ENCODE data around the gene CLCN3.

Gene CLCN3

DNA sequence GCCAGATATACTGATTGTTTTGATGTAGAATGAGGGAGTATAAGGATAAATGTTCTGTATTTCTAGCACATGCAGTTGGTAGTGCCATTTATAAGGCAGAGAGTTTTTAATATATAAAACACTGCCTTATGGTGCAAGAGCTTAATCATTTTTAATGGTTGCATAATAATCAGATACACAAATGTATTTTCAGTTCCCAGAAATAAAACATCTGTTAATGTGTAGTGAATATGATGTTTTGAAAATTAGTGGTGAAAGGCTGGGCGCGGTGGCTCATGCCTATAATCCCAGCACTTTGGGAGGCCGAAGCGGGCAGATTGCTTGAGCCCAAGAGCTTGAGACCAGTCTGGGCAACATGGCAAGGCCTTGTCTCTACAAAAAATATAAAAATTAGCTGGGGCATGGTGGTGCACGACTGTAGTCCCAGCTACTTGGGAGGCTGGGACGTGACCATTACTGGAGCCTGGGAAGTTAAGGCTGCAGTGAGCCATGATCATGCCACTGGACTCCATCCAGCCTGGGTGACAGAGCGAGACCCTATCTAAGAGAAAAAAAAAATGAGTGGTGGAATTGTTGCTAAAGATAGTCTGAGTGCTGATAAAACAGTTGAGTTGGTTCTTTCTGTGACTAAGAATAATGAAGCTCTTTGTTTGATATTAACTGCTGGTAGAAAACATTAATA, 29.3 kb downstream of the CLCN3 start:
- Histone ChIP-seq H3K36me3 (ENCODE audit: insufficient read depth, low read length) (peaks cover 50% of the 10 kb centered on the region), H3K4me2 (ENCODE audit: low read length) (no peak overlapping the region), H3K9me3 (ENCODE audit: low read length) (0 out of 2 replicates have a peak, but pooled peaks cover 2% of the 10 kb centered on the region), H3F3A (ENCODE audit: insufficient read depth, low read length) (no peaks in the 10 kb centered on the region), H3K79me2 (ENCODE audit: insufficient read depth, low read length) (peaks cover 25% of the 10 kb centered on the region), H3K4me1 (ENCODE audit: insufficient read depth, low read length, severe bottlenecking) (no peaks in the 10 kb centered on the region), H4K20me1 (ENCODE audit: insufficient read depth, low read length) (no peaks in the 10 kb centered on the region), H2AFZ (ENCODE audit: low read length) (no peak overlapping the region), H3K9ac (ENCODE audit: low read length) (no peak overlapping the region), H3K4me3 (ENCODE audit: low read depth, low read length, poor library complexity, severe bottlenecking) (no peak overlapping the region), H3K9me2 (ENCODE audit: low read depth, low read length) (no peaks in the 10 kb centered on the region), H3K27me3 (ENCODE audit: insufficient read depth, low read length) (no peaks in the 10 kb centered on the region), H3K27ac (ENCODE audit: low read depth, low read length, poor library complexity, severe bottlenecking) (no peak overlapping the region)
- TF ChIP-seq, protein P1, sequence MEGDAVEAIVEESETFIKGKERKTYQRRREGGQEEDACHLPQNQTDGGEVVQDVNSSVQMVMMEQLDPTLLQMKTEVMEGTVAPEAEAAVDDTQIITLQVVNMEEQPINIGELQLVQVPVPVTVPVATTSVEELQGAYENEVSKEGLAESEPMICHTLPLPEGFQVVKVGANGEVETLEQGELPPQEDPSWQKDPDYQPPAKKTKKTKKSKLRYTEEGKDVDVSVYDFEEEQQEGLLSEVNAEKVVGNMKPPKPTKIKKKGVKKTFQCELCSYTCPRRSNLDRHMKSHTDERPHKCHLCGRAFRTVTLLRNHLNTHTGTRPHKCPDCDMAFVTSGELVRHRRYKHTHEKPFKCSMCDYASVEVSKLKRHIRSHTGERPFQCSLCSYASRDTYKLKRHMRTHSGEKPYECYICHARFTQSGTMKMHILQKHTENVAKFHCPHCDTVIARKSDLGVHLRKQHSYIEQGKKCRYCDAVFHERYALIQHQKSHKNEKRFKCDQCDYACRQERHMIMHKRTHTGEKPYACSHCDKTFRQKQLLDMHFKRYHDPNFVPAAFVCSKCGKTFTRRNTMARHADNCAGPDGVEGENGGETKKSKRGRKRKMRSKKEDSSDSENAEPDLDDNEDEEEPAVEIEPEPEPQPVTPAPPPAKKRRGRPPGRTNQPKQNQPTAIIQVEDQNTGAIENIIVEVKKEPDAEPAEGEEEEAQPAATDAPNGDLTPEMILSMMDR (IDR thresholded peaks at IDR 0.05; ENCODE audit: low read length): no peak
- TF ChIP-seq EZH2 (IDR thresholded peaks at IDR 0.05; ENCODE audit: borderline replicate concordance, low read length): no peak

DNA sequence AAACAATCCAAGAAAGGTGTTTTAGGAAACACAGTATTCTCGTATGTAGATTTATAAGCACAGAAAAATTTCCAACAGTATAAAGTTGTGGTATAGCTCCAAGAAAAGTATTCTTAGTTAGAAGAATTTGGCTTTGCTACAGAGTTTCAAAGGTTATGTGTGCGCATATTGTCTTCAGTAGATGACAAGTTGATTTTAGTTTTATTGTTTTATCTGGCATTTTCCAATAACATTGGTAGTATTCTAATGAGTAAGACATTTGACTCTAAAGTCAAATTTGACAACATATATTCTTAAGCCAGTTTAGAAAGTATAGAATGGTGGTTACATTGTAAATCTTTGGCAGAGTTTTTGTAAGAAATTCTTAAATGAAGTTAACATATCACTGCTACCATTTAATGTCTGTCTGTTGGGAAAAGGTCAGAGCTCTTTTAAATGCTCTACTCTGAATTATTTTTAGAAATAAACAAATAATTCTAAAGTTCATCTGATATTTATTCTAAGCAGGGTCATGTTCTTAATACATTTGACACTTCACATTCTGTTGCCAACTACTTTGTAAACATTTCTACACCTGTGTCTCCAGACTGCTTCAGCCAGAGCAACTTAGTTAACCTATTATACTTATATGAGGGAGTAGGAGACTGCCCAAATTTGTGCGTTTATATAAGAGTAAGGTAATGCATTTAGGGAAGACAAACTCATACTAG, 30.0 kb downstream of the CLCN3 start:
- Histone ChIP-seq H3K36me3 (ENCODE audit: insufficient read depth, low read length) (peaks cover 45% of the 10 kb centered on the region), H3K4me1 (ENCODE audit: insufficient read depth, low read length, severe bottlenecking) (no peaks in the 10 kb centered on the region), H3K4me3 (ENCODE audit: low read depth, low read length, poor library complexity, severe bottlenecking) (no peak overlapping the region), H3K9ac (ENCODE audit: low read length) (no peak overlapping the region), H4K20me1 (ENCODE audit: insufficient read depth, low read length) (no peaks in the 10 kb centered on the region), H2AFZ (ENCODE audit: low read length) (no peak overlapping the region), H3K27ac (ENCODE audit: low read depth, low read length, poor library complexity, severe bottlenecking) (no peak overlapping the region), H3K27me3 (ENCODE audit: insufficient read depth, low read length) (no peaks in the 10 kb centered on the region), H3K9me2 (ENCODE audit: low read depth, low read length) (no peaks in the 10 kb centered on the region), H3K4me2 (ENCODE audit: low read length) (no peak overlapping the region), H3K79me2 (ENCODE audit: insufficient read depth, low read length) (peaks cover 32% of the 10 kb centered on the region), H3F3A (ENCODE audit: insufficient read depth, low read length) (no peaks in the 10 kb centered on the region), H3K9me3 (ENCODE audit: low read length) (0 out of 2 replicates have a peak, but pooled peaks cover 2% of the 10 kb centered on the region)
- TF ChIP-seq, protein P1 (IDR thresholded peaks at IDR 0.05; ENCODE audit: low read length): no peak
- TF ChIP-seq EZH2 (IDR thresholded peaks at IDR 0.05; ENCODE audit: borderline replicate concordance, low read length): no peak

DNA sequence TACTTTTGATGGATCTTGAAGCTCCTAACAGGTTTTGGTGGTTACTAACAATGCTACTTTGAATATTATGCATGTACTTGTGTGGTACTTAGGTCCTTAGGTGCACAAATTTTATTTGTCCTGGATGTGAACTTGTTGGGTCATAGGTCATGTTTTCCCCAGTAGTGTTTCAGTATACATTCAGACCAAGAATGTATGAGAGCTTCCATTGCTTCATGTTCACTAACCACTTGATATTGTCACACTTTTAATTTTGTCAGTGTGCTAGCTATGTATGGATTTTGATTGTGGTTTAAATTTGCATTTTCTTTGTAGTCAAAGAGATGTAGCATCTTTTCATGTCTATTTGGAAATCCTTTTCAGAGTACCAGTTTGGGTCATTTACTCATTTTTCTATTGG, 32.2 kb downstream of the CLCN3 start:
- no peak overlapping the region for H3K27ac ChIP-seq (ENCODE audit: low read depth, low read length, poor library complexity, severe bottlenecking)
- H3K36me3 ChIP-seq (ENCODE audit: insufficient read depth, low read length): peaks cover 36% of the 10 kb centered on the region
- no peaks in the 10 kb centered on the region for H3K27me3 ChIP-seq (ENCODE audit: insufficient read depth, low read length)
- no peak overlapping the region for H3K4me3 ChIP-seq (ENCODE audit: low read depth, low read length, poor library complexity, severe bottlenecking)
- no peaks in the 10 kb centered on the region for H3K9me2 ChIP-seq (ENCODE audit: low read depth, low read length)
- H3K4me2 ChIP-seq (ENCODE audit: low read length): no peak overlapping the region
- no peak overlapping the region for H3K9ac ChIP-seq (ENCODE audit: low read length)
- H3K79me2 ChIP-seq (ENCODE audit: insufficient read depth, low read length): peaks cover 51% of the 10 kb centered on the region
- H2AFZ ChIP-seq (ENCODE audit: low read length): no peak overlapping the region
- H3K4me1 ChIP-seq (ENCODE audit: insufficient read depth, low read length, severe bottlenecking): peaks cover under 1% of the 10 kb centered on the region
- no peaks in the 10 kb centered on the region for H3F3A ChIP-seq (ENCODE audit: insufficient read depth, low read length)
- H3K9me3 ChIP-seq (ENCODE audit: low read length): 0 out of 2 replicates have a peak, but pooled peaks cover 2% of the 10 kb centered on the region
- no peaks in the 10 kb centered on the region for H4K20me1 ChIP-seq (ENCODE audit: insufficient read depth, low read length)
- TF ChIP-seq, protein P1 (IDR thresholded peaks at IDR 0.05; ENCODE audit: low read length): no peak
- no peak for TF ChIP-seq EZH2 (IDR thresholded peaks at IDR 0.05; ENCODE audit: borderline replicate concordance, low read length)
